Left lobe of liver (tissue), 2 donors: Measurements from ENCODE around the gene IL10RB. TPM values are rescaled to one million over a fixed set of nuclear protein-coding genes. Genes with fewer than 3 reads are reported as not detected.
A peak's percentile ranks its signal among the peaks of the same experiment; 100 is the strongest.
"Not testable (repeated sequence)": the region's sequence is repeated elsewhere in the genome, so short reads cannot be mapped to it uniquely, and the experiment has no call there.

Experiments used
- ATAC-seq: fragments of 200-7000 bp; cut with Tn5 transposase; one replicate; pipeline ENCODE4 v1.9.1; 2020; ENCODE audit warnings: mild to moderate bottlenecking, moderate library complexity
- DNase-seq: peaks from one replicate; pipeline ENCODE4 v3.0.0-alpha.2; 2020; ENCODE audit warnings: low spot score
- total RNA-seq: library from RNA; stranded (reverse); gene quantifications from one replicate; pipeline ENCODE4 v1.2.1, GENCODE V29; 2021
- donor health status: DM: no; HTN: no; CAD: no; lungs with moderate emphysema.
- donor health status: DM: no; HTN: yes; CAD: no.

Gene IL10RB
- total RNA-seq, 1 donor from 2014 or later: 12.3 TPM

DNA sequence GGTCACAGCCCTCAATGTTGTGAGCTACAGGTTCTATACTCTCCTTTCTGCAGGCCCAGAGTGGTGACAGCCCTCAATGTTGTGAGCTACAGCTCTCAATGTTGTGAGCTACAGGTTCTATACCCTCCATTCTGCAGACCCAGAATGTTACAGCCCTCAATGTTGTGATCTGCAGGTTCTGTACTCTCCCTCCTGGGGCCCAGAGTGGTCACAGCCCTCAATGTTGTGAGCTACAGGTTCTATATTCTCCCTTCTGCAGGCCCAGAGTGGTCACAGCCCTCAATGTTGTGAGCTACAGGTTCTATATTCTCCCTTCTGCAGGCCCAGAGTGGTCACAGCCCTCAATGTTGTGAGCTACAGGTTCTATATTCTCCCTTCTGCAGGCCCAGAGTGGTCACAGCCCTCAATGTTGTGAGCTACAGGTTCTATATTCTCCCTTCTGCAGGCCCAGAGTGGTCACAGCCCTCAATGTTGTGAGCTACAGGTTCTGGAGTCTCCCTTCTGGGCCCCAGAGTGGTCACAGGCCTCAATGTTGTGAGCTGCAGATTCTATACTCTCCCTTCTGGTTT, 26.5 kb upstream of the IL10RB start:
- DNase-seq, ATAC-seq: not testable (repeated sequence)

DNA sequence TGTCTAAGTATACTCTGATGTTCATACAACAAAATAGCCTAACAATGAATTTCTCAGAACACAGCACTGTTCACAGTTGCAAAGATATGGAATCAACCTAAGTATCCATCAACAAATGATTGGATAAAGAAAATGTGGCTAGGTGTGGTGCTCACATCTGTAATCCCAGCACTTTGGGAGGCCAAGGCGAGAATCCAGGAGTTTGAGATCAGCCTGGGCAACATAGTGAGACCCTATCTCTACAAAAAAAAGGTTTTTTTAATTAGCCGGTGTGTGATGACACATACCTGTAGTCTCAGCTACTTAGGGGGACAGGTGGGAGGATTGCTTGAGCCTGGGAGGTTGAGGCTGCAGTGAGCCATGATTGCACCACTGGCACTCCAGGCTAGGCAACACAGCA, 25.8 kb upstream of the IL10RB start:
- ATAC-seq (no peak), DNase-seq (no peak)

DNA sequence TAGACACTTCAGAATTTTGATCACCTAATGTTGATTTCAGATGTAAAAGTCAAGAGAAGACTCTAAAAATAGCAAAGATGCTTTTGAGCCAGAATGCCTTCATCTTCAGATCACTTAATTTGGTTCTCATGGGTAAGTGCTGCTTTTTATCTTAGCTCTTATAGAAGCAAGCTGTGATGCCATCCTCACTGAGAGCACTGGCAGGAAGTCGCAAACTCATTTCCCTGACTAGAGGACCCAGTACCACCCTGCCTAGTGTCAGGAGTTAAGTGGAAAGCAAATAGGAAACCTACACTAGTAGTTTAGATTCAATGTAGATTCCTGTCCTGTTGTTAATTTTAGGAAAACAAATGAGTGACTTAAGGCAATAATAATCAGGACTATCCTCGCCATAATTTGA, 24.3 kb upstream of the IL10RB start:
- no peak for ATAC-seq
- DNase-seq: no peak

DNA sequence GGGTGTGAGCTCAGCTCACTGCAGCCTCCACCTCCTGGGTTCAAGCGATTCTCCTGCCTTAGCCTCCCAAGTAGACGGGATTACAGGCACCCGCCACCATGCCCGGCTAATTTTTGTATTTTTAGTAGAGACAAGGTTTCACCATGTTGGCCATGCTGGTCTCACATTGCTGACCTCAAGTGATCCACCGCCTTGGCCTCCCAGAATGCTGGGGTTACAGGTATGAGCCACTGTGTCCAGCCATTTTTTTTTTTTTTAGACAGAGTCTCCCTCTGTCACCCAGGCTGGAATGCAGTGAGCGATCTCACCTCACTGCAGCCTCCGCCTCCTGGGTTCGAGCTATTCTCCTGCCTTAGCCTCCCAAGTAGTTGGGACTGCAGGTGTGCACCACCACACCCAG, 23.3 kb upstream of the IL10RB start:
- not testable (repeated sequence) for ATAC-seq, DNase-seq

DNA sequence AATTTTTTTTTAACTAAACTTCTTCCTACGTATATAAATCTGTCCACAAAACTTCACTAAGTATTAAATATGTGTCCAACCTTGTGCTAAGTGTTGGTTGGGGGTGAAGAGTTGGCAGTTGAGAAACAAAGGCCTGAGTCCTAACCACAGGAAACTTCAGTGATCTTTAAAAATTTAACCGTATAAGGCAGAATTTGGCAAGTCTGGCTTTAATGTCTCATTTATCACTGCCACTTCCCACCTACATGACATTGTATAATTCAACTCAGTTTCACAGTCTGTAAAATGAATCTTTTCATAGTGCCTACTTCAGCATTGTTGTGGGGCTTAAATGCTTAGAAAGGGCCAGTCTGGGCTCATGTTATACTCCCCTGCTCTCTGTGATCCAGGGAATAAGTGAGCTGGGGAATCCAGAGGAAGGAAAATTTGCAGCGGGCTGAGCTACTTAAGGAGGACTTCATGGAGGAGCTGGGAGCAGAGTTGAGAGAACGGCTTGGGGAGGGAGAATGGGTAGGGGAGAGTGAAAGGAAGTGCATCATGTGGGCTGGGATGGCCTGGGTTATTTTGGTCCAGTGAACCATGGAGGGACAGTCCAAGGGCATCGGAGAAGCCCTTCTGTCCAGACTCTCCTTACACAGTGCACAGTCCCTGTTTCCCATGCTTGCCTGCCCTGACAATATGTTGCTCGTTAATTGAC, 21.9 kb upstream of the IL10RB start:
- peak; percentile 37 for DNase-seq
- ATAC-seq: peak; percentile 42

DNA sequence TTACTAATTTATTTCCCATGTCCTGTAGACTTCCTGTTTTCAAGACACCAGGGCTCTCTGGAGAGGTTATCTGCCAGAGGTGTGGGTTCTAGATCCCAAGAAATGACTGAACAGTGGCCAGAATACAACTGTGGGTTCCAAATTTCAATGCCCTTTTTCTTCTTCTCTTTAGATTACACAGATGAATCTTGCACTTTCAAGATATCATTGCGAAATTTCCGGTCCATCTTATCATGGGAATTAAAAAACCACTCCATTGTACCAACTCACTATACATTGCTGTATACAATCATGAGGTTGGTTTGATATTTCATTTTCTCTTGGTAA, 21.4 kb upstream of the IL10RB start:
- no peak for ATAC-seq
- DNase-seq: no peak

DNA sequence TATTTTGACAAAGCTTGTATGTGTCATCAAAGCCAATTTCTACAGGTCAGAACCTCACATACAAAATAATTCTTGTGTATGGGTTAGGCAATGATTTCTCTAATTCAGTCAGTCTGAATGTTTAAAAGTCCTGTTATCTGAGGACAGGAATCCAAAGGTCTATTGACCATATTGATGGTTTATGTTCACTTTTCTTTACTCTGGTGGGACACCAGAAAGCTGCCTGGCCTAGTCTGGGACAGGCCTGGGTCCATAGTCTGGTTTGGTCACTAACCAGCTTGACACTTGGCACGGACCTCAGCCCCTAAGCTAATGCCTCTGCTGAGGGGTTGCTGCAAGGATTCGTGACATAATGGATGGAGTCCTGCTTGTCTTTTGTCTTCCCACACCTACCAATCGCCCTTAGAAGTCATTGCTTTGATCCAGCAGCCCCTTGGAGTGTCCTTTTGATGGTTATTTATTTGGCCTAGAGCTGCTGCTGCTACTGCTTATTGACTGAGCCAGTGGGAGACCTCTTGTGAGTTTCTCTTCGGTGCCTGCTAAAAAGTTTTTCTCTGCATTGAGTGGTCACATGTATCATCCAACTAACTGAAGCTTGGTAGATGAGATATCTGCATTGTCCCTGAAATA, 20.8 kb upstream of the IL10RB start:
- peak; percentile 82 for DNase-seq
- ATAC-seq: peak; percentile 92

DNA sequence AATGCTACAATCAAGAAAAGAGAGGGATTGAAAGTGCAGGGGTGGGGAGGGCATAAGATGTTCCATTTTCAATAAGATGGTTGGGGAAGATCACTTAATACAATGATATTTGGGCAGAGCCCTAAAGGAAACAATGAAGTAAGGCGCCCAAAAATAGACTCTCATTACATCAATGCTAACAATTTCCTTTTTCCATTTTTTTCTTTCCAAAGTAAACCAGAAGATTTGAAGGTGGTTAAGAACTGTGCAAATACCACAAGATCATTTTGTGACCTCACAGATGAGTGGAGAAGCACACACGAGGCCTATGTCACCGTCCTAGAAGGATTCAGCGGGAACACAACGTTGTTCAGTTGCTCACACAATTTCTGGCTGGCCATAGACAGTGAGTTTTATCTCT, 19.7 kb upstream of the IL10RB start:
- DNase-seq (no peak), ATAC-seq (no peak)

DNA sequence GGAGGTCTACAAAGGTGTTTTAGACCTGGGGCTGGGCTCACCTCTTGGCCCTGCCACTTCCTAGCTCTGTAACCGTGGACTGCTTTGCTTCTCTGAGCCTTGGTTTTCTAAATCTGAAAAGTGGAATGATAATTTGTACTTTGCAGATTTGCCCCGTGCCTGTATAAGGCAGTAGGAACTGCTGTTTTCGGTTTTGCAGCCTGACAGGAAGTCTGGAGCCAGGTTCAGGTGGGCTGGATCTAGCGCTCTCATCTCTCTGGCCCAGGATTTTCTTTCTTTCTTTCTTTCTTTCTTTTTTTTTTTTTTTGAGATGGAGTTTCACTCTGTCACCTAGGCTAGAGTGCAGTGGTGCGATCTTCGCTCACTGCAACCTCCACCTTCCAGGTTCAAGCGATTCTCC, 19.2 kb upstream of the IL10RB start:
- no peak for DNase-seq
- ATAC-seq: no peak

DNA sequence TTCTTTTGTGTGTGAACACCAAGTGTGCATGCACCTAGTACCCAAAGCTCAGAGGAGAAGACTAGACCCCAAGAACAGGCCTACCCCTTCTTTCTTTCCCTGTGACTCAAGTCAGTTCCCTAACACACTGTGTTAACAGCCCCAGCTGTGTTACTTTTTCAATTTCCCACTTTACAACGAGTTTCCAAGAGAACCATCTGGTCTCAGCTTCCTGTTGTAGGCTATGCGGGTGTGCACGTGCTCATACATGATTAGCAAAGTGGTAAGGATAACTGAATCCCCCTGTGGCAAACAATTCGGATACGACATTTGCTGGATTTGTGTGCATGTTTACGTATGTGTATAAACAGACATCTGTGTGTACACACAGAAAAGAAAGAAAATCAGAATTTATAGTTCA, 18.6 kb upstream of the IL10RB start:
- DNase-seq (no peak), ATAC-seq (no peak)

DNA sequence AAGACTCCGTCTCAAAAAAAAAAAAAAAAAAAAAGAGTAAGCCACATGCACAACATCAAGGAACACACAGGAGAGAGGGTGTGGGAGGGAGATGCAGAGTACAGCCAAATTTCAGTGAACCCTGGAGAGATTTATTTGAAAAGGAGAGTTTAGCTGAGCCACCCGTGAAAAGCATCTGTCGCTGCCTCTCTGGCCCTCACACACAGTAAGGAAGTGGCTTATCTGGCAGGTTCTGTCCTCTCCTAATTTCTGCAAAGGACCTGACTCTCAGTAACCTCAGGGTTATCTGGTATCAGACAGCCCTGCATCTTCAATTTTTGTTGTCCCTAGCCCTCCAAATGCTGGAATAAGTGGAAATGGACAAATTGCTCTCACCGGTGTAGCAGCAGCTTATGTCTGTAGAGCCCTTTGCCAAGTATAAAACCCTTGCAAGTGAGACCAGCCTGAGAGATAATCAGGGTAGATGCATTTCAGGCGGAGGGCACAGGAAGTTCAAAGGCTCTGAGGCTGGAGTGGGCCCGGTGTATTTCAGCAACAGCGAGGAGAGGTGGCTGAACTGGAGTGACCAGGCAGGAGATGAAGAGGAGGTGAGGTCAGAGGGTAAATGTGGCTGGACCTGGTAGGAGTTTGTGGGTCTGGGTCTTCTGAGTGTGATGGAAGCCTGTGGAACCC, 16.7 kb upstream of the IL10RB start:
- DNase-seq (no peak), ATAC-seq (no peak)

DNA sequence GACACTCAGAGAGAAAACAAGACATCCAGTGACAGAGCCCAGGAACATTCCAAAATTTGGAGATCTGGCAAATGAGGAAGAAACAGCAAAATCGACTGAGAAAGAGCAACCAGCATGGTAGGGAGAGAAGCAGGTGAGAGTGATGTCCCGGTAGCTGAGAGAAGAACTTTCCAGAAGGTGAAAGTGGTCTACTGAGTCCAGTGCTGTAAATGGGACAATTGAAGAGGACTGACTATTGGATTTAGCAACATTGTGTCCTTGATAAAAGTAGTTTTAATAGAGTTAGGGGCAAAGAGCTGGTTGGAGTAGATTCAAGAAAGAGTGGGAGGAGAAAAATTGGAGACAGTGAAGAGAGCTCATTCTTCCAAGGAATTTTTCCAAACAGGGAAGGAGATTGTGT, 15.0 kb upstream of the IL10RB start:
- no peak for ATAC-seq

DNA sequence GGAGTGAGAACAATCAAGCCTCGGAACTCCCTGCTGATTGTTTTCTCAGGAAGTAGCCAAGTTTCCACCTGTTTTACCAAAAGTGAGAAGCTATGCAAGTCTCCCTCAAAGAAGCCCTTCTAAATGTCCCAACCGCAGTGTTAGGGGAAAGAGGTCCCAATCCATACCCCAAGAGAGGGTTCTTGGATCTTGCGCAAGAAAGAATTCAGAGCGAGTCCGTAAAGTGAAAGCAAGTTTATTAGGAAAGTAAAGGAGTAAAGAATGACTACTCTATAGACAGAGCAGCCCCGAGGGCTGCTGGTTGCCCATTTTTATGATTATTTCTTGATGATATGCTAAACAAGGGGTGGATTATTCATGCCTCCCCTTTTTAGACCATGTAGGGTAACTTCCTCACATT, 12.8 kb upstream of the IL10RB start:
- ATAC-seq, DNase-seq: not testable (repeated sequence)

More for the DNA sequence above, 15.0 kb upstream of the IL10RB start:
- DNase-seq: no peak

DNA sequence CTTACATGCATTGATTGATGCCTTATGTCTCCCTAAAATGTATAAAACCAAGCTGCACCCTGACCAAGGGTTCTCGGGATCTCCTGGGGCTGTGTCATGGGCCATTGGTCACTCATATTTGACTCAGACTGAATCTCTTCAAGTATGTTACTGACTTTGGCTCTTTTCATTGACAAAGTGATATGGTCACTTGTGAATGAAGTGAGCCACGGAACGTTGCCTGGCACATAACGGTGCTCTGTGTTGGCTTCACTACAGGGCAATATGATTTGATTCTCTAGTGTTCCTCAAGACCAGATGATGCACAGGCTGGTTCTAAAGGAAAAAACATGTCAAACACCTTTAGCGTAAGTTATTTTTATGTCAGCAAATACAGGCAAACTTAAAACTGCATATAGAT, 11.4 kb upstream of the IL10RB start:
- ATAC-seq (no peak), DNase-seq (no peak)

DNA sequence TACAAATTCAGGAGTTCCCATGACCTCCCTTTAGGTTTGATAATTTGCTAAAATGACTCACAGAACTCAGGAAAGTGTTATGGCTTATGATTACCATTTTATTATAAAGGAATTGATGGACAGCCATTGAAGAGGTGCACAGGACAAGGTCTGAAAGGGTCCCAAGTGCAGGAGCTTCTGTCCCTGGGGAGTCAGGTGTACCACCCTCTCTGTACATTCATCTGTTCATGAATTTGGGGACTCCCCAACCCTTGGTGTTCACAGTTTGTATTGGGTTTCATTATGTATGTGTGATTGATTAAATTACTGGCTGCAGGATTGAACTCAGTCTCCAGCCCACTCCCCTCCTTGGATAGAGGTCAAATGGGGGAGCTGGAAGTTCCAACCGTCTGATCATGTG, 10.8 kb upstream of the IL10RB start:
- DNase-seq: no peak
- no peak for ATAC-seq

DNA sequence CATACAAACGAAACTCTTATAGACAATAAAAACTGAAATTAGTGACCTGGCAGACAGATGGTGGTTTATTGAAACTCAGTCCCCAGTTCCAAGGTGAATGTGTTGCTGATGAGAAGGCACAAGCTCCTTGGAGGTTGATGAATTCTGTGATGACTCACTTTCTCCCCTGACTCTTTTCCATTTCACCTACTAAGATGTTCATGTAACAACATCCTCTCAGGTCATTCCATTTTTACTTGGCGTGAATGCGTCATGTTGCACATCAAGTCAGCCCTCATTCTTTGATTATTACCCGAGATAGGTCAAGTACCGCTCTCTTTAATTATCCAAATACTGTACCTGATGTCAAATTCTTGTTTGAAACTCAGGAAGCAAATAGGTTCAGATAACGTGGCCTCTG, 10.1 kb upstream of the IL10RB start:
- ATAC-seq (no peak), DNase-seq (no peak)

DNA sequence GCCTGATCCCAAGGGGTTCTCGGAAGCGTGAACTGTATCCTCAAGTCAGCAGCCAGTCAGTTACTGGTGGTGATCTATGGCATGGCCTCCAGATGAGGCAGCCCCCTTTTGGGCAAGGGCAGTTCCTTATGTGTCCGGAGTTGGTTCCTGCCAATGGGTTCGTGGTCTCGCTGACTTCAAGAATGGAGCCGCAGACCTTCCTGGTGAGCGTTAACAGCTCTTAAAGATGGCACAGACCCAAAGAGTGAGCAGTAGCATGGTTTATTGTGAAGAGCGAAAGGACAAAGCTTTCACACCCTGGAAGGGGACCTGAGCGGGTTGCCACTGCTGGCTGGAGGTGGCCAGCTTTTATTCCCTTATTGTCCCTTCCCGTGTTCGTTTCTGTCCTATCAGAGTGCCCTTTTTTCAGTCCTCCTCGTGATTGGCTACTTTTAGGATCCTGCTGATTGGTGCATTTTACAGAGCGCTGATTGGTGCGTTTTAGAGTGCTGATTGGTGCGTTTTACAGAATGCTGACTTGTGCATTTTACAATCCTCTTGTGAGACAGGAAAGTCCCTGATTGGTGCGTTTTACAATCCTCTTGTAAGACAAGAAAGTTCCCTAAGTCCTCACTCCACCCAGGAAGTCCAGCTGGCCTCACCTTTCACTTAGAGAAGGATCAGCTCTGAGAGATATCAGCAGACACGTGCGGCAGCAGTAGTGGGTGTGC, 8.9 kb upstream of the IL10RB start:
- ATAC-seq (no peak), DNase-seq (no peak)

DNA sequence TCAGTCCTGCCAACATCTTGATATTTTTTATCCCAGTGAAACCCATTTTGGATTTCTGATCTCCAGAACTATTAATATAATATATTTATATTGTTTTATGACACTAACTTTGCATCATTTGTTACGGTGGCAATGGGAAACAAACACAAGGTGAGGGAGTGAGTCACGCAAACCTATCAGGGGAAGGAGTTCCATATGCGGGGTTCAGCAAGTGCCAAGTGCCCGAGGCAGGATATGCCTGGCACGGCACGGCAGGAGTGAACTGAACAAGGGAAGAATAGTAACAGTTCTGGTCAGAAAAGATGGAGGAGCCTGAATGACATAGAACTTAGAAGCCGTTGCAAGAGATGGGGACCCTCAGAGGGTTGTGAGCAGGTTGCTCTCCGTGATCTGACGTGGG, 7.7 kb upstream of the IL10RB start:
- DNase-seq (no peak), ATAC-seq (no peak)

DNA sequence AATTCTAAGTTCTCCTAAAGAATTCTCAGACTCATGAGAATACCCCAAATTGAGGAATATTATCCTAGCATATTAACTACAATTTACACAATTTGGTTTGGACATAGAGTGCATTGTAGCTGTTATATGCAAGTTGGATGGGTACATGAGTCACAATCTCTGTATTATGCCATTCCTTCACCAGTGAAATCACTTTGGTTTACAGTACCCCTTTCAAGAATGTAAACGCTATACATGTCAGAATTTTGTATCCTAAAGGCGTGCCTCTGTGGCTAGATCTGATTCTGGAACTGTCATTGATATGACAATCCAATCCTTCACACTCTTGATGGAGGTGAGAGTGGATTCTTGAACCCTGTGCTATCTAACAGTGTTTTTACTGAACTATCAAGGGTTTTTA, 6.7 kb upstream of the IL10RB start:
- no peak for DNase-seq
- no peak for ATAC-seq

DNA sequence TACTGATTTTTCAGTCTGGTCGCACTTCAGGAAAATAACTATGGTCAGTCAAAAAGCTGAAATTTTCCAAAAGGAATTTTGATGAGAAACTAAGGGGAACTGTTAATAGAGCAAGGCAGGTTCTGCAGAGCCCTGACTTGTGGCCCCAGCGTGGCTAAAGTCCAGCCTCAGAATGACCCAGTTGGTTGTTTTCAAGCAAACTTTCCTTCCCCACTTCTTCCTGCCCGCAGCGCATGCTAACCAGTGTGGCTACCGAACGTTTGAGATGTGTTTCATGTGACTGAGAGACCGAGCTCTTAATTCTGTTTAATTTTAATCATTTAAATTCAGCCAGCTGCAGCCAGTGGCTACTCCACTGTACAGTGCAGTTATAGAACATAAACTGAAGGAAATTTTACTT, 6.2 kb upstream of the IL10RB start:
- DNase-seq (no peak), ATAC-seq (peak; percentile 89)

DNA sequence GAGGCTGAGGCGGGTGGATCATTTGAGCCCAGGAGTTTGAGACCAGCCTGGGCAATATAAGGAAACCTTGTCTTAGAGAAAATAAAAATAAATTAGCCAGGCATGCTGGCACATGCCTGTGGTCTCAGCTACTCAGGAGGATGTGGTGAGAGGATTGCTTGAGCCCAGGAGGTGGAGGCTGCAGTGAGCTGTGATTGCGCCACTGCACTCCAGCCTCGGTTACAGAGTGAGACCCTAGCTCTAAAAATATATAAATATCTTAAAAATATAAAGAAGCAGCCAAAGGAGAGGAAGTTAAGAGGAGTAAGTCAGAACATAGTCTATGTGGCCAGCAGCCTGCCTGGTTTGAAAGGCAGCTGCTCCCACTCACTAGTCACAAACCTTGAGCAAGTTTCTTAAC, 4.5 kb upstream of the IL10RB start:
- ATAC-seq (no peak), DNase-seq (no peak)

DNA sequence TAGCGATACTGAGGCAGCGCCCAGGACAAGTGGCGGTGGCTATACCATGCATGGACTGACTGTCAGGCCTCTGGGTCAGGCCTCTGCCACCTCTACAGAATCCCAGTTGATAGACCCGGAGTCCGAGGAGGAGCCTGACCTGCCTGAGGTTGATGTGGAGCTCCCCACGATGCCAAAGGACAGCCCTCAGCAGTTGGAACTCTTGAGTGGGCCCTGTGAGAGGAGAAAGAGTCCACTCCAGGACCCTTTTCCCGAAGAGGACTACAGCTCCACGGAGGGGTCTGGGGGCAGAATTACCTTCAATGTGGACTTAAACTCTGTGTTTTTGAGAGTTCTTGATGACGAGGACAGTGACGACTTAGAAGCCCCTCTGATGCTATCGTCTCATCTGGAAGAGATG, 3.2 kb upstream of the IL10RB start:
- ATAC-seq: no peak
- no peak for DNase-seq
